Suprapubic skin (tissue), 4 donors: ENCODE results near the gene ANXA3. TPM values are rescaled to one million over a fixed set of nuclear protein-coding genes. Genes with fewer than 3 reads are reported as not detected.

Source experiments
- DNase-seq, 2 donors: peaks; one replicate each; pipeline ENCODE4 v3.0.0-alpha.2; 2019; ENCODE audit warnings: low spot score in 2 of 2
- H3K27ac ChIP-seq: fragments of 200-600 bp; sonication (generic); one replicate; pipeline ENCODE4 v1.5.1; 2019
- H3K27me3 ChIP-seq: fragments of 200-600 bp; sonication (generic); one replicate; pipeline ENCODE4 v1.5.1; 2019
- H3K36me3 ChIP-seq: fragments of 200-600 bp; sonication (generic); one replicate; pipeline ENCODE4 v1.5.1; 2019
- H3K4me1 ChIP-seq: fragments of 200-600 bp; sonication (generic); one replicate; pipeline ENCODE4 v1.5.1; 2019
- H3K4me3 ChIP-seq: fragments of 200-600 bp; sonication (generic); one replicate; pipeline ENCODE4 v1.5.1; 2019; ENCODE audit warnings: mild to moderate bottlenecking
- H3K9me3 ChIP-seq: fragments of 200-600 bp; sonication (generic); one replicate; pipeline ENCODE4 v1.5.1; 2019
- CTCF ChIP-seq, 2 donors: fragments of 200-600 bp in 1 of 2; fragments of 450-650 bp in 1 of 2; sonication (generic) in 1 of 2; IDR thresholded peaks; one replicate each; pipeline ENCODE4 v1.5.1; 2016 to 2019; ENCODE audit warnings: antibody characterized with exemption in 2 of 2, mild to moderate bottlenecking in 1 of 2, moderate library complexity in 1 of 2
- EP300 ChIP-seq: sonication (generic); formaldehyde crosslinking; IDR thresholded peaks from one replicate; pipeline ENCODE4 v1.6.1; 2017; ENCODE audit warnings: antibody characterized with exemption
- POLR2A ChIP-seq, 2 donors: fragments of 450-650 bp; IDR thresholded peaks; one replicate each; pipeline ENCODE4 v1.6.1; 2017; ENCODE audit warnings: antibody characterized with exemption in 2 of 2, mild to moderate bottlenecking in 2 of 2, moderate library complexity in 2 of 2
- POLR2AphosphoS5 ChIP-seq, 3 donors: sonication (generic); formaldehyde crosslinking; IDR thresholded peaks; one replicate each; pipeline ENCODE4 v1.6.1; 2017; ENCODE audit warnings: antibody characterized with exemption in 3 of 3
- WGBS: methylation state at CpG from one replicate; pipeline ENCODE4 v1.1.5; 2018; 5-methylcytosine and 5-hydroxymethylcytosine counted together
- total RNA-seq, 4 donors: library from RNA; depleted of rRNA; stranded (reverse); fragments of >200 nt; gene quantifications; one replicate each; pipeline ENCODE4 v1.1.0, GENCODE V29; 2016

Gene ANXA3
- total RNA-seq, 4 donors from 2014 or later = 13.8 to 36.7 (median 19.8) TPM

DNA sequence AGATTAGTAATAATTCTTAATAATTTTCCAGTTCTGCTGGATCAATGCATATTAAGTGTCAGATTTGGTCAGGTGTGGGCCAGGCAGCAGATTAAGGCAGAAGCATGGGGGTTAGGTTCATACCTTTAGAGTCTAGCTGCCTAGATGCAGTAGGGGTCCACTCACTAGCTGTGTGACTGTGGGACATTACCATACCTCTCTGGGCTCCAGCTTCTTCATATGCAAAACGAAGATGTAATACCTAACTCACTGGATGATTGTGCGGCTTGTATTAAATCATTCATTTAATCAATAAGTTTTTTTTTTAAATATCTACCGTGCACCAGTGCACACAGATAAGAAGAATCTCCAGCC lies 1.4 kb downstream of the ANXA3 start:
- no peak for TF ChIP-seq POLR2A (IDR thresholded peaks at IDR 0.05)
- TF ChIP-seq POLR2AphosphoS5 (IDR thresholded peaks at IDR 0.05) = no peak
- TF ChIP-seq CTCF (IDR thresholded peaks at IDR 0.05) = no peak
- no peak for TF ChIP-seq EP300
- Histone ChIP-seq H3K4me1 (peaks cover 15% of the 10 kb centered on the region), H3K27ac (no peak overlapping the region), H3K4me3 (no peak overlapping the region), H3K36me3 (no peaks in the 10 kb centered on the region), H3K9me3 (no peaks in the 10 kb centered on the region), H3K27me3 (no peaks in the 10 kb centered on the region)
- WGBS = 91% methylated on average over 3 of the region's 3 CpGs
- no peak for DNase-seq

GRCh38 chr4:78553529-78554060 lies 2.0 kb downstream of the ANXA3 start:
- no peak for DNase-seq
- no peak overlapping the region for H3K27ac ChIP-seq
- H3K4me3 ChIP-seq = no peak overlapping the region

GRCh38 chr4:78556665-78557064 lies 5.1 kb downstream of the ANXA3 start:
- Histone ChIP-seq H3K4me3 (no peak overlapping the region), H3K27ac (no peak overlapping the region), H3K4me1 (peaks cover 10% of the 10 kb centered on the region), H3K36me3 (no peaks in the 10 kb centered on the region), H3K9me3 (no peaks in the 10 kb centered on the region), H3K27me3 (no peaks in the 10 kb centered on the region)
- DNase-seq = no peak
- WGBS = 47% methylated on average over 4 of the region's 4 CpGs
- no peak for TF ChIP-seq CTCF (IDR thresholded peaks at IDR 0.05)
- TF ChIP-seq POLR2AphosphoS5 (IDR thresholded peaks at IDR 0.05) = no peak
- no peak for TF ChIP-seq EP300
- no peak for TF ChIP-seq POLR2A (IDR thresholded peaks at IDR 0.05)

More at GRCh38 chr4:78553529-78554060, 2.0 kb downstream of the ANXA3 start:
- TF ChIP-seq CTCF (IDR thresholded peaks at IDR 0.05) = no peak
- no peak for TF ChIP-seq EP300
- no peak for TF ChIP-seq POLR2A (IDR thresholded peaks at IDR 0.05)
- no peak for TF ChIP-seq POLR2AphosphoS5 (IDR thresholded peaks at IDR 0.05)
- Histone ChIP-seq H3K9me3 (no peaks in the 10 kb centered on the region), H3K36me3 (no peaks in the 10 kb centered on the region), H3K4me1 (peaks cover 15% of the 10 kb centered on the region), H3K27me3 (no peaks in the 10 kb centered on the region)

DNA sequence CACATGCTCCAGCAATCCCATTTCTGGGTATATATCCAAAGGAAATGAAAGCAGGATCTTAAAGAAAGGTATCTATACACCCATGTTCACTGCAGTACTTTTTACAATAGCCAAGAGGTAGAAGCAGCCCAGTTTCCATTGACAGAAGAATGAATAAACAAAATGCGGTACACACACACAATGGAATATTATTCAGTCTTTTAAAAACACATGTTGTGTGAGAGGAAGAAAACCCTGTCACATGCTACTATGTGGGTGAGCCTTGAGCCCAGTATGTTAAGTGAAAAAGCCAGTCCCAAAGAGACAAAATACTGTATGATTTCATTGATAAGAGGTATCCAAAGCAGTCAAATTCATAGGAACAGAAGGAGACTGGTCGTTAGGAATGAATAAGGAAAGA lies 6.3 kb downstream of the ANXA3 start:
- Histone ChIP-seq H3K27me3 (no peaks in the 10 kb centered on the region), H3K9me3 (no peaks in the 10 kb centered on the region), H3K27ac (no peak overlapping the region), H3K4me1 (peaks cover under 1% of the 10 kb centered on the region), H3K4me3 (no peak overlapping the region), H3K36me3 (no peaks in the 10 kb centered on the region)
- no peak for DNase-seq
- TF ChIP-seq CTCF (IDR thresholded peaks at IDR 0.05) = no peak
- TF ChIP-seq POLR2AphosphoS5 (IDR thresholded peaks at IDR 0.05) = no peak
- TF ChIP-seq EP300 = no peak
- TF ChIP-seq POLR2A (IDR thresholded peaks at IDR 0.05) = no peak
- 70% methylated on average over 2 of the region's 2 CpGs for WGBS

DNA sequence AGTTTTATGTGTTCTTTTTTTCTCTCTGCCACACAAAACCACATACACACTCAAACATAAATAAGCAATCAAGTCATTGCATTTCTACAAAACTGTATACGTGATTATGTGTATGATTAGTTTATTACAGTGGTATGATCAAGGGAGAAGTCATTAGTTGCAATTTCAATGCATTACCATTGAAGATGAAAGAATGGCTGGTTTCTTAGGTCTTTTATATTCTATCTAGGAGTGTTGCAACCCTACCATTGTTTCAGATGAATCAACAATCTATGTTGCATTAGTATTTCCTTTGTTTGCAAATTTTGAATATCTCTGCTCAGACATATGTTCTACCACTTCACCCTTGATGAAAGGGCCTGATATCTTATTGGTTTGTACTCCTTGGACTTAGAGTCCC lies 6.8 kb downstream of the ANXA3 start:
- no peak for DNase-seq
- WGBS = 74% methylated on average over 1 of the region's 1 CpG
- TF ChIP-seq EP300 (no peak), CTCF (IDR thresholded peaks at IDR 0.05) (no peak), POLR2AphosphoS5 (IDR thresholded peaks at IDR 0.05) (no peak), POLR2A (IDR thresholded peaks at IDR 0.05) (no peak)
- Histone ChIP-seq H3K27me3 (no peaks in the 10 kb centered on the region), H3K4me1 (no peaks in the 10 kb centered on the region), H3K9me3 (no peaks in the 10 kb centered on the region), H3K36me3 (no peaks in the 10 kb centered on the region), H3K4me3 (no peak overlapping the region), H3K27ac (no peak overlapping the region)
